DND-41 (cell line): Measurements from ENCODE around the gene TALDO1.
A peak's percentile ranks its signal among the peaks of the same experiment; 100 is the strongest.

Experiments
- ATAC-seq: fragments of 200-7000 bp; cut with Tn5 transposase; 3 replicates; pipeline ENCODE4 v1.9.1; 2021; ENCODE audit warnings: low read depth; ENCODE audit not compliant: insufficient read depth
- DNase-seq: peaks from one replicate; pipeline ENCODE4 v3.0.0-alpha.2; 2020
- H2AFZ ChIP-seq: 2 replicates; pipeline ENCODE4 v1.6.0; 2012; ENCODE audit warnings: low read depth, low read length
- H3K27ac ChIP-seq: 2 replicates; pipeline ENCODE4 v1.5.1; 2012; ENCODE audit warnings: low read length, inconsistent platforms
- H3K27me3 ChIP-seq: fragments of 200-600 bp; sonication (generic); 2 replicates; pipeline ENCODE4 v1.6.0; 2012; ENCODE audit warnings: low read length, mild to moderate bottlenecking, inconsistent platforms; ENCODE audit not compliant: insufficient read depth, poor library complexity
- H3K36me3 ChIP-seq: 2 replicates; pipeline ENCODE4 v1.5.1; 2012; ENCODE audit warnings: low read length, inconsistent platforms; ENCODE audit not compliant: insufficient read depth
- H3K4me1 ChIP-seq: 2 replicates; pipeline ENCODE4 v1.5.1; 2012; ENCODE audit warnings: mild to moderate bottlenecking, low read length; ENCODE audit not compliant: insufficient read depth
- H3K4me2 ChIP-seq: 2 replicates; pipeline ENCODE4 v1.6.0; 2012; ENCODE audit warnings: mild to moderate bottlenecking, moderate library complexity, low read length, inconsistent platforms; ENCODE audit not compliant: insufficient read depth
- H3K4me3 ChIP-seq, 2 experiments: fragments of 200-600 bp in 1 of 2; shearing (Covaris generic) in 1 of 2; 2 replicates each; pipeline ENCODE4 v1.5.1; 2012 to 2016; ENCODE audit warnings: inconsistent platforms in 2 of 2, low read length in 2 of 2, mild to moderate bottlenecking in 2 of 2, low read depth in 1 of 2, moderate library complexity in 1 of 2
- H3K79me2 ChIP-seq: 2 replicates; pipeline ENCODE4 v1.6.0; 2012; ENCODE audit warnings: low read length, inconsistent platforms; ENCODE audit not compliant: insufficient read depth
- H3K9ac ChIP-seq: 2 replicates; pipeline ENCODE4 v1.6.0; 2012; ENCODE audit warnings: low read depth, mild to moderate bottlenecking, inconsistent platforms, low read length, moderate library complexity
- H3K9me3 ChIP-seq: 2 replicates; pipeline ENCODE4 v1.5.1; 2012; ENCODE audit warnings: low read length, moderate library complexity, mild to moderate bottlenecking, inconsistent platforms; ENCODE audit not compliant: insufficient read depth, severe bottlenecking
- H4K20me1 ChIP-seq: 2 replicates; pipeline ENCODE4 v1.6.0; 2012; ENCODE audit warnings: low read length; ENCODE audit not compliant: insufficient read depth
- CTCF ChIP-seq: IDR thresholded peaks from 2 replicates; pipeline ENCODE4 v1.5.1; 2012; ENCODE audit warnings: borderline replicate concordance, low read length, moderate library complexity, mild to moderate bottlenecking; ENCODE audit not compliant: poor library complexity, severe bottlenecking; ENCODE audit errors: extremely low read depth
- EZH2 ChIP-seq: IDR thresholded peaks from 3 replicates; pipeline ENCODE4 v1.6.1; 2012; ENCODE audit warnings: borderline replicate concordance, low read depth, mild to moderate bottlenecking, moderate library complexity, low read length, inconsistent platforms; ENCODE audit not compliant: severe bottlenecking

The TALDO1 gene

GRCh38 chr11:704781-705645 lies 42.3 kb upstream of the TALDO1 start:
- no peak overlapping the region for H3K4me3 ChIP-seq
- DNase-seq = no peak

GRCh38 chr11:705646-706438 lies 41.4 kb upstream of the TALDO1 start, which contains the start of gene EPS8L2:
Gene EPS8L2 (plus strand): TSS chr11:706231. CDS start chr11:709408, 3,177 bp downstream.
- ATAC-seq (no peak), DNase-seq (no peak)
- H3K9ac ChIP-seq = no peak within 1 kb of the TSS
- no peaks in the 10 kb centered on the region for H3K27me3 ChIP-seq
- no peak within 1 kb of the TSS for H2AFZ ChIP-seq
- H3K4me3 ChIP-seq = no peak within 1 kb of the TSS
- H3K36me3 ChIP-seq = peaks cover 16% of the 10 kb centered on the region; the same call in 1 of the 2 replicates
- H3K4me1 ChIP-seq = no peaks in the 10 kb centered on the region
- TF ChIP-seq EZH2 (no peak), CTCF (no peak)
- no peaks in the 10 kb centered on the region for H3K9me3 ChIP-seq
- H3K27ac ChIP-seq = no peak within 1 kb of the TSS
- no peak within 1 kb of the TSS for H3K4me2 ChIP-seq
- H4K20me1 ChIP-seq = peaks cover 9% of the 10 kb centered on the region
- no peaks in the 10 kb centered on the region for H3K79me2 ChIP-seq

More at GRCh38 chr11:704781-705645, 42.3 kb upstream of the TALDO1 start:
- no peak overlapping the region; the same call in 1 of the 2 replicates for H3K27ac ChIP-seq
- ATAC-seq = no peak
- no peaks in the 10 kb centered on the region for H3K27me3 ChIP-seq
- H3K4me2 ChIP-seq = no peak overlapping the region
- no peak overlapping the region for H3K9ac ChIP-seq
- peaks cover 9% of the 10 kb centered on the region for H4K20me1 ChIP-seq
- no peaks in the 10 kb centered on the region for H3K4me1 ChIP-seq
- peaks cover 18% of the 10 kb centered on the region for H3K36me3 ChIP-seq
- no peaks in the 10 kb centered on the region for H3K79me2 ChIP-seq
- no peaks in the 10 kb centered on the region for H3K9me3 ChIP-seq
- no peak overlapping the region for H2AFZ ChIP-seq
- no peak for TF ChIP-seq EZH2
- no peak for TF ChIP-seq CTCF

GRCh38 chr11:706439-706956 lies 40.8 kb upstream of the TALDO1 start:
- DNase-seq (no peak), ATAC-seq (peak; percentile 4; the same call in 1 of the 3 replicates)
- Histone ChIP-seq H3K36me3 (peaks cover 16% of the 10 kb centered on the region; the same call in 1 of the 2 replicates), H3K4me1 (no peaks in the 10 kb centered on the region), H3K27ac (no peak overlapping the region), H3K9me3 (no peaks in the 10 kb centered on the region), H4K20me1 (peaks cover 9% of the 10 kb centered on the region), H3K27me3 (no peaks in the 10 kb centered on the region), H3K9ac (no peak overlapping the region), H2AFZ (no peak overlapping the region), H3K79me2 (no peaks in the 10 kb centered on the region), H3K4me2 (no peak overlapping the region), H3K4me3 (no peak overlapping the region)
- TF ChIP-seq EZH2 (no peak), CTCF (no peak)
